Karpas-422 (cell line): ENCODE data around the gene SPTBN4. TPM values are rescaled to one million over a fixed set of nuclear protein-coding genes. Genes with fewer than 3 reads are reported as not detected.

Source experiments
- DNase-seq: peaks from one replicate; pipeline ENCODE4 v3.0.0-alpha.2; 2015
- H2AFZ ChIP-seq: fragments of 200-600 bp; sonication (generic); 2 replicates; pipeline ENCODE4 v1.6.1; 2014; ENCODE audit warnings: antibody characterized with exemption, low read length, mixed read lengths
- H3K27ac ChIP-seq: fragments of 200-600 bp; sonication (generic); 2 replicates; pipeline ENCODE4 v1.5.1; 2014; ENCODE audit warnings: mild to moderate bottlenecking, low read length, moderate library complexity
- H3K27me3 ChIP-seq: fragments of 200-600 bp; sonication (generic); 2 replicates; pipeline ENCODE4 v1.6.1; 2014; ENCODE audit warnings: low read length, mixed read lengths
- H3K36me3 ChIP-seq: fragments of 200-600 bp; sonication (generic); 2 replicates; pipeline ENCODE4 v1.6.1; 2014; ENCODE audit warnings: low read length, mixed read lengths; ENCODE audit not compliant: insufficient read depth
- H3K4me1 ChIP-seq: fragments of 200-600 bp; sonication (generic); 2 replicates; pipeline ENCODE4 v1.6.1; 2014; ENCODE audit warnings: mild to moderate bottlenecking, low read length, mixed read lengths
- H3K4me2 ChIP-seq: fragments of 200-600 bp; sonication (generic); 2 replicates; pipeline ENCODE4 v1.6.1; 2014; ENCODE audit warnings: low read length, low read depth, mild to moderate bottlenecking; ENCODE audit not compliant: poor library complexity, severe bottlenecking
- H3K4me3 ChIP-seq: fragments of 200-600 bp; sonication (generic); 2 replicates; pipeline ENCODE4 v1.5.1; 2014; ENCODE audit warnings: mild to moderate bottlenecking, antibody characterized with exemption, low read length, mixed read lengths
- H3K79me2 ChIP-seq: fragments of 200-600 bp; sonication (generic); 2 replicates; pipeline ENCODE4 v1.6.1; 2014; ENCODE audit warnings: mild to moderate bottlenecking, low read length, mixed read lengths
- H3K9ac ChIP-seq: fragments of 200-600 bp; sonication (generic); 2 replicates; pipeline ENCODE4 v1.6.0; 2014; ENCODE audit warnings: low read length
- H3K9me2 ChIP-seq: fragments of 200-600 bp; sonication (generic), shearing (Covaris generic); replicated peaks from 2 replicates; pipeline ENCODE4 v1.6.0; 2014; ENCODE audit warnings: mild to moderate bottlenecking, low read length, moderate library complexity; ENCODE audit not compliant: insufficient read depth
- H3K9me3 ChIP-seq: fragments of 300-700, 200-600 bp; sonication (generic); 2 replicates; pipeline ENCODE4 v1.6.1; 2014; ENCODE audit warnings: low read length, mixed read lengths
- H4K20me1 ChIP-seq: fragments of 200-600 bp; sonication (generic); 2 replicates; pipeline ENCODE4 v1.6.1; 2014; ENCODE audit warnings: mild to moderate bottlenecking, antibody characterized with exemption, low read length, low read depth; ENCODE audit not compliant: insufficient read depth
- total RNA-seq: library from RNA; depleted of rRNA; stranded (reverse); fragments of >200 nt; shearing (Covaris generic); gene quantifications from 2 replicates; pipeline ENCODE4 v1.2.3, GENCODE V29; 2014; ENCODE audit warnings: low replicate concordance

Gene SPTBN4
- total RNA-seq, 1 experiment from 2014 or later, result 1.0 TPM

- Histone ChIP-seq H4K20me1 (no peaks in the 10 kb centered on the region), H3K4me2 (no peak overlapping the region), H3K4me1 (no peaks in the 10 kb centered on the region), H3K79me2 (no peaks in the 10 kb centered on the region), H2AFZ (no peak overlapping the region), H3K4me3 (no peak overlapping the region), H3K27me3 (no peaks in the 10 kb centered on the region), H3K9me2 (no peaks in the 10 kb centered on the region), H3K27ac (no peak overlapping the region), H3K36me3 (no peaks in the 10 kb centered on the region), H3K9me3 (no peaks in the 10 kb centered on the region), H3K9ac (no peak overlapping the region)
- DNase-seq, result no peak
Measured at GRCh38 chr19:40511487-40511886, 44.7 kb downstream of the SPTBN4 start.

- H3K27me3 ChIP-seq, result no peaks in the 10 kb centered on the region
- DNase-seq, result no peak
- no peak overlapping the region for H3K9ac ChIP-seq
- no peaks in the 10 kb centered on the region for H3K9me2 ChIP-seq
- no peaks in the 10 kb centered on the region for H3K36me3 ChIP-seq
- no peaks in the 10 kb centered on the region for H3K79me2 ChIP-seq
- no peaks in the 10 kb centered on the region for H3K4me1 ChIP-seq
- H3K4me3 ChIP-seq, result no peak overlapping the region
- H3K4me2 ChIP-seq, result no peak overlapping the region
- no peak overlapping the region for H2AFZ ChIP-seq
- H4K20me1 ChIP-seq, result no peaks in the 10 kb centered on the region
- H3K27ac ChIP-seq, result no peak overlapping the region
- H3K9me3 ChIP-seq, result no peaks in the 10 kb centered on the region
Measured at GRCh38 chr19:40512110-40512472, 45.3 kb downstream of the SPTBN4 start.

- Histone ChIP-seq H3K27me3 (no peaks in the 10 kb centered on the region), H3K4me3 (no peak overlapping the region), H3K4me2 (no peak overlapping the region), H3K79me2 (no peaks in the 10 kb centered on the region), H2AFZ (no peak overlapping the region), H3K9me2 (no peaks in the 10 kb centered on the region), H4K20me1 (no peaks in the 10 kb centered on the region), H3K36me3 (no peaks in the 10 kb centered on the region), H3K9me3 (no peaks in the 10 kb centered on the region), H3K4me1 (no peaks in the 10 kb centered on the region), H3K9ac (no peak overlapping the region), H3K27ac (no peak overlapping the region)
- DNase-seq, result no peak
Measured at GRCh38 chr19:40512473-40513344, 45.9 kb downstream of the SPTBN4 start.

- Histone ChIP-seq H2AFZ (no peak overlapping the region), H3K36me3 (no peaks in the 10 kb centered on the region), H3K9me3 (no peaks in the 10 kb centered on the region), H3K4me1 (no peaks in the 10 kb centered on the region), H3K27me3 (no peaks in the 10 kb centered on the region), H3K27ac (no peak overlapping the region), H3K4me3 (no peak overlapping the region), H3K79me2 (no peaks in the 10 kb centered on the region), H3K4me2 (no peak overlapping the region), H3K9ac (no peak overlapping the region), H3K9me2 (no peaks in the 10 kb centered on the region), H4K20me1 (no peaks in the 10 kb centered on the region)
- no peak for DNase-seq
Measured at GRCh38 chr19:40513345-40513678, 46.5 kb downstream of the SPTBN4 start.

GRCh38 chr19:40513741-40514315, 47.0 kb downstream of the SPTBN4 start:
- no peaks in the 10 kb centered on the region for H3K27me3 ChIP-seq
- H3K79me2 ChIP-seq, result no peaks in the 10 kb centered on the region
- H3K27ac ChIP-seq, result no peak overlapping the region
- no peak overlapping the region for H3K9ac ChIP-seq
- DNase-seq, result no peak
- H3K9me2 ChIP-seq, result no peaks in the 10 kb centered on the region
- no peaks in the 10 kb centered on the region for H3K9me3 ChIP-seq
- no peaks in the 10 kb centered on the region for H3K36me3 ChIP-seq
- no peak overlapping the region for H2AFZ ChIP-seq
- H4K20me1 ChIP-seq, result no peaks in the 10 kb centered on the region
- no peaks in the 10 kb centered on the region for H3K4me1 ChIP-seq
- H3K4me3 ChIP-seq, result no peak overlapping the region
- H3K4me2 ChIP-seq, result no peak overlapping the region

GRCh38 chr19:40517248-40517647, 50.4 kb downstream of the SPTBN4 start:
- no peak for DNase-seq
- Histone ChIP-seq H3K4me1 (no peaks in the 10 kb centered on the region), H3K9ac (no peak overlapping the region), H3K27ac (no peak overlapping the region), H3K9me3 (no peaks in the 10 kb centered on the region), H3K79me2 (no peaks in the 10 kb centered on the region), H2AFZ (no peak overlapping the region), H3K9me2 (no peaks in the 10 kb centered on the region), H3K36me3 (no peaks in the 10 kb centered on the region), H4K20me1 (no peaks in the 10 kb centered on the region), H3K4me2 (no peak overlapping the region), H3K4me3 (no peak overlapping the region), H3K27me3 (no peaks in the 10 kb centered on the region)

- H4K20me1 ChIP-seq, result no peaks in the 10 kb centered on the region
- H2AFZ ChIP-seq, result no peak overlapping the region
- H3K36me3 ChIP-seq, result no peaks in the 10 kb centered on the region
- no peak overlapping the region for H3K9ac ChIP-seq
- H3K9me3 ChIP-seq, result no peaks in the 10 kb centered on the region
- no peak overlapping the region for H3K4me2 ChIP-seq
- H3K4me1 ChIP-seq, result peaks cover 9% of the 10 kb centered on the region
- H3K79me2 ChIP-seq, result no peaks in the 10 kb centered on the region
- no peaks in the 10 kb centered on the region for H3K9me2 ChIP-seq
- H3K27ac ChIP-seq, result no peak overlapping the region
- H3K27me3 ChIP-seq, result no peaks in the 10 kb centered on the region
- no peak for DNase-seq
- H3K4me3 ChIP-seq, result no peak overlapping the region
Measured at GRCh38 chr19:40519352-40520322, 52.8 kb downstream of the SPTBN4 start.

- H3K27ac ChIP-seq, result no peak overlapping the region
- no peak overlapping the region for H3K4me2 ChIP-seq
- peaks cover 23% of the 10 kb centered on the region for H3K4me1 ChIP-seq
- no peak overlapping the region for H3K9ac ChIP-seq
- no peaks in the 10 kb centered on the region for H4K20me1 ChIP-seq
- H3K36me3 ChIP-seq, result no peaks in the 10 kb centered on the region
- H3K79me2 ChIP-seq, result no peaks in the 10 kb centered on the region
- H3K9me2 ChIP-seq, result no peaks in the 10 kb centered on the region
- H3K27me3 ChIP-seq, result no peaks in the 10 kb centered on the region
- DNase-seq, result peak; percentile 76
- no peak overlapping the region for H3K4me3 ChIP-seq
- H2AFZ ChIP-seq, result no peak overlapping the region
- H3K9me3 ChIP-seq, result no peaks in the 10 kb centered on the region
Measured at GRCh38 chr19:40521276-40521675, 54.5 kb downstream of the SPTBN4 start.
